Measurements from ENCODE around the gene CBX7.

CBX7 gene

DNA sequence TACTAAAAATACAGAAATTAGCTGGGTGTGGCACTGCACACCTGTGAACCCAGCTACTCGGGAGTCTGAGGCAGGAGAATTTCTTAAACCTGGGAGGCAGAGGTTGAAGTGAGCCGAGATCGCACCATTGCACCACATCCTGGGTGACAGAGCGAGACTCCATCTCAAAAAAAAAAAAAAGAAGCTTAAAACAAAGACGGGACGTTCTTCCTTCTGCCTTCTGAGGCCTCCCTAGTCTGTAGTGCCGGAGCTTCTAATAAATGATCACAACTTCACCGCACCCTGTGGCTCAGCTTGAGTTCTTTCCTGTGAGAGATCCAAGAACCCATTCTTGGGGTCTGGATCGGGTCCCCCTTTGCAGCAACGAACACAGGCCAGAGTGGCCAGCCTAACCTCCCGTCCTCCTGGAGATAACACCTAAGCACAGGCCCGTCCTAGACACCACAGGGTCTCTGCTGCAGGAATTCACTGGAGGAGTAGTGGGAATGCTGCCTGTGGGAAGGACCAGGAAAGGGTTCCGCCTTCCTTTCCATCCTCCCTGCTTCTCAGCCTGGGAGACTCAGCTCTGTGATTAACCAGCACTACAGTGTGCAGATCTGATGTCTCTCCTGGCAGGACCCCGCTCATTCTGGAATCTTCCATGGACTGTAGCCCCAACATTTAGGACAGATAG is 57.6 kb downstream of the CBX7 start:
- DNase-seq: no peak

DNA sequence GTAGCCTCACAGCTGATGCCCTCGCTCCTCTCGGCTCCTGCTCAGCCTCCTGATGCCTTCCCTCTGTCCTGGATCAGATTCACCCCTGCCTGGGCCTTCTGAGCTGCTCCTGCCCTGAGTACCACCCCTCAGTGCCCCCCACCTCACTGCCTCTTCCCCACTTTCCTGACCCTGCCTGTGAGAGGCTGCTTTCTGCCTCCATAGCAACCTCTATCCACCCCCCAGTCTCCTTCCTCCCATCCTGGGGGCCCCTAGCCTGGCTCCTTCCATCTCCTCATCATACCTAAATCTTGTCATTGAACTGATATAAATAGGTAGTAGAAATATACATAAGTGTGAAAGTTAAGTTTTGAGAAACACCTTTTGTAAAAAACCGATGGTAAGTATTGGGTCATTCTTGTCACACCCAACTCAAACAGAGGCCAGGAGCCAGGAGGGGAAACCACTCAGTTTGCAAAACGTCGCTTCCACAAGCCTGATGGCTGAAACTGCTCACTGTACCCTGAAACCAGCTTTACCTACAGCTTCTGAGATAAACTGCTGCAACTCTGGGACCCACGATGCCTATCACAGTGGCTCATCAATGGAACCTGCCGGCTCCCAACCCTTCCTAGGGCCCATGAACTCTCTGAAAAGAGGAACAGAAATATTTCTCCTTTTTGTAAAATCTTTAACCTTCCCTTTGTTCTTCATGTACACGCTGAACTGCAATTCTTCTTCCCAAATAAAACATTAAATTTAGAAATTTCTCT is 60.2 kb downstream of the CBX7 start:
- DNase-seq: no peak

DNA sequence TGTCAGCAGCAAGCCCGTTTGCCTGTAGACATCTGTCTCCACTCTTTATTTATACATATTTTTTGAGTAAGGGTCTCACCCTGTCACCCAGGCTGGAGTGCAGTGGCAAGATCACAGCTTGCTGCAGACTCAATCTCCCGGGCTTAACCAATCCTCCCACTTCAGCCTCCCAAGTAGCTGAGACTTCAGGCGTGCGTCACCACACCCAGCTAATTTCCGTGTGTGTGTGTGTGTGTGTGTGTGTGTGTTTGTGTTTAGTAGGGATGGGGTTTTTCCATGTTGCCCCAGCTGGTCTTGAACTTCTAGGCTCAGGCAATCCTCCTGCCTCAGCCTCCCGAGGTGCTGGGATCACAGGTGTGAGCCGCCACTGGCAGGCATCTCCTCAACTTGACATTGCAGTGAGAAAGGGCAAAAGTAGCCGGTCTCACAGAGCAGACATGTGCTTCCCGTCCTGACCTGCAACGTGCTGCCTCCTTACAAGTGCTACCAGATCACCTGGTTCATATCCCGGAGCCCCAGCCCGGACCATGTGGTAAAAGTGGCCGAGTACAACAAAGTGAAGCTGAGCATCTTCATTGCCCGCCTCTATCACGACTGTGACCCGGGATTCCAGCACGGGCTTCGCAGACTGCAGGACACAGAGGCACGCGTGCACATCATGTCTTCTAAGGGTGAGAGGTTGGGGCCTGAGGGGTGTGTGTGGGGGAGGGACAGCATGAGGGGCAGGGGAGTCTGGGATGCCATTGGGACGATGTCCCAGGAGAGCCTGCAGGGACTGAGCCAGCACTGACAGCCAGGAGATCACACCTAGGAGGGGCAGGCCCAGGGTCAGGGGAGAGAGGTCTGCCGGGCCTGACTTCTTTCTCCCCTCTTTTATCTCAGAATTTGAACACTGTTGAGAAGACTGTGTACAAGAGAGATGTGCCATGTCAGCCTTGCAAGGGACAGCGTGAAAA is 61.1 kb downstream of the CBX7 start:
- DNase-seq: no peak

DNA sequence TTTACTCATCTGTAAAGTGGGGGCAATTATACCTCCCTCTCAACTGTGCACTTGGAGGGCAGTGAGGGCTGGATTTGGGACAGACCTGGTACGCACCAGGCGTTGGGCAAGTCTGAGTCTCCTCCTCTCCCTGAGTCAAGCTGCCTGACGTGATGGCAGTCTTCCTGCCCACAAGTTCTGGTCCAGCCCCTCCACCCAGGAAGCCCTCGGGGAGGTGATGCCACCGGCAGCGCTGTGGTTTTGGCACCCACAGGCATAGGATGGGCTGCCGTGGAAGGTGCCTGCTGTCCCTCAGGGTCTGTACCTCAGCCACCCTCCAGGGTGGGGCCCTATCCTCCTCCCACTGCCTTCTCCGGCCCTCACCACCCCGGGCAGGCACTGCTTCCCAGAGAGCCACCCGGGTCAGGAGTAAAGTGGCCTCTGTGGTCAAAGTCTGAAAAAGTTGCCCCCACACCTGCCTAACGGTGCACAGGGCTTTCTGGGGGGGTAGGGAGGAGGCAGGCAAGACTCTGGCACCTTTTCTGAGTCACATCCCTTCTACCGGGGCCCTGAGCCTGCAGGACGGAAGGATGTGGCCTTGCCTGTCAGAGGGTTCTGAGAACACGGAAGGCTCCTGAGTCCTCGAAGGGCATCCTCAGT is 61.9 kb downstream of the CBX7 start:
- no peak for DNase-seq

DNA sequence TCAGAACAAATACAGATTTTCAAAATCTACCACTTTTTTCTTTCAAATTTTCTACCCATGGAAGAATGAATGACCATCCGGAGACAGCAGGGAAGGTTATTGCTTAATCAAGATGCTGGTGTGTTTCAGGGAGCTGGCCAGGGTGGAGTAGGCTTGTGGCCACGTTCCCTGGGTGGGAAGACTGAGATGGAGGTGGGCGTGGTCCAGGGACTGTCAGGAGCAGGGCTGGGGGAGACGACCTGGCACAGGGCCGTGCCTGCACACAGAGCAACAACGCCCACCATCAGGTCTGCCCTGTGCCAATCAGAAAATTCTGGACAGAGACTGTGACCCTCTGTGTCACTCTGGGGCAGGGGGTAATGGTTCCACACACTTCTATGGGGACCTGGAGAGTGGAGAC is 62.6 kb downstream of the CBX7 start:
- no peak for DNase-seq

DNA sequence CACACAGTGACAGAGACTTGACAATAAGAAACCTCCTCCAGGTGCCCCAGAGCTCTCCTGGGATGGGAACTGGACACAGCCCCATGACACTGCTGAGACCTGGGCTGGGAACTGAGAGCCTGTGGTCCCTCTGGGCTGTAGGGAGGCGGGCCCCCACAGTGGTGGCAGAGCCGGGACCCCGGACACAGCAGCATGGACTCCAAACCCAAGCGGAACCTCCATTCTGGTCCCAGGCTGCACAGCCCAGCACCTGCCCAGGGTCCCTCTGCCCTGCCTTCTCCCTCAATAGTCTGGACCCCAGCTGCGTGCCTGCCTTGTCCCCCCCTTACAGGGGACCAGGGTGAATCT is 63.8 kb downstream of the CBX7 start:
- no peak for DNase-seq

DNA sequence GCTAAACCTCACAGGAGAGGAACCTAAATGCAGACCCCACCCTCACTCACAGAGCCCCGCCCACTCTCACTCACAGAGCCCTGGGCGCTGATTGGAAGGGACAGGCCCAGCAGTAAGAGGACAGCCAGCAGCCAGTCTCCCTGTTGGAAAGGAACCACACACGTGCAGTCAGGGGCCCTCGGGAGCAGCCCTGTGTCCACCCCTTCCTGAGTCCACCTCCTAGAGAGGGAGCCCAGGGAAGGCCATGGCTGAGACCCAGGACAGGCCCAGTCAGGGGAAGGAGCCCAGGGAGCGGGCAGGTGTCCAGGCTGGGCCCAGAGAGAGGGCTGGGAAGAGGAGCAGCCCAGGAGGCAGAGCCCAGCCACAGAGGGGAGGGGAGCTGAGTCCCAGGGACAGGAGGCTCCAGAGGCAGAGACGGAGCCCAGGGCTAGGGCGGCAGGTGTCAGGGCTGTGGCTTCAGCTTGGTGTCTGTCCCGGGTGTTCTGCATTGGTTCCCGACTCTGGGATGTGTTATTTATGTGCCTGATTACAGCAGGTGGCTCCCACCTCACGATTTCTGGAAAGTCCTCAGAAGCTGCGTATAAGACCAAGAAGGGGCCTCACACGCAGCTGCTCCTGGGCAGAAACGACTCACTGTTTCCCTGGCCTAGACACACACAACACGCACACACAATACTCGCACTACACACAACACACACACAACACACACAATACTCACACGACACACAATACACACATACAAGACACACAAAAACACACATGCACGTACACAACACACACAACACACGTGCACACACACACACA is 64.4 kb downstream of the CBX7 start:
- DNase-seq: peak in 9 of 56 donors; percentile 4 to 49 (median 18)

DNA sequence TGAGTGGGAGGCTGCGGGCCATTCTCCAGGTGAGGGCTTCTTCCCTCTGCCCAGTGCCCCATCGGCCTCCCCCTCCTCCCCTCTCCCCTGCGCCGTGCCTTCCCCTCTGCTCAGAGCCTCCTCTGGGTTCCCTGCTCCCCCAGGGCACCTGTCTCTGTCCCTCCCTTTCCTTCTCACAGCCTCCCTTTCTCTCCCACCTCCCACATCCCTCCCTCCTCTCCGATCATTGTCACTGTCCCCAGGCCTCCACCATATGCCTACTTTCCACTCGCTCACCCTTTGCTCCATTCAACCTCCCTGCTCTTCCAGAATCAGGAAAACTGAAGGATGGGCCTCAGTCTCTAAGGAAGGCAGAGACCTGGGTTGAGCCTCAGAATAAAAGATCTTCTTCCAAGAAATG is 65.4 kb downstream of the CBX7 start:
- no peak for DNase-seq

DNA sequence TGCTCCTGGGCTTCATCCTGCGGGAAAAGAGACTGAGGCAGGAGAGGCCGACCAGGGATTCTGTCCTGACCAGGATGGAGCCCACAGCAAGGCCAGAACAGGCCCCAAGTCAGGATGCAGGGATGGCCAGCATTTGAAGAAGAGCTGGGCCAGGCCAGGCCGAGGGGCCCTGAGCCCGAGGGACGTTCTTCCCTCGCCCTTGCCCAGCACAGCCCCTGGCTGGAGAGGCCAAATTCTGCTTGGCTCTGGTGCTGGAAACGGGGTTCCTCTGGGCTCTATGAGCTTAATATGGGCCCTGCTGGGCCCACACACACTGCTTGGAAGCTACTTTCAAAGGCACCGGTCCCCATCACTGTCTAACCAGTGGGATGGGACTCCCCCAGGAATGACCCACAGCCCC is 67.8 kb downstream of the CBX7 start:
- no peak for DNase-seq

DNA sequence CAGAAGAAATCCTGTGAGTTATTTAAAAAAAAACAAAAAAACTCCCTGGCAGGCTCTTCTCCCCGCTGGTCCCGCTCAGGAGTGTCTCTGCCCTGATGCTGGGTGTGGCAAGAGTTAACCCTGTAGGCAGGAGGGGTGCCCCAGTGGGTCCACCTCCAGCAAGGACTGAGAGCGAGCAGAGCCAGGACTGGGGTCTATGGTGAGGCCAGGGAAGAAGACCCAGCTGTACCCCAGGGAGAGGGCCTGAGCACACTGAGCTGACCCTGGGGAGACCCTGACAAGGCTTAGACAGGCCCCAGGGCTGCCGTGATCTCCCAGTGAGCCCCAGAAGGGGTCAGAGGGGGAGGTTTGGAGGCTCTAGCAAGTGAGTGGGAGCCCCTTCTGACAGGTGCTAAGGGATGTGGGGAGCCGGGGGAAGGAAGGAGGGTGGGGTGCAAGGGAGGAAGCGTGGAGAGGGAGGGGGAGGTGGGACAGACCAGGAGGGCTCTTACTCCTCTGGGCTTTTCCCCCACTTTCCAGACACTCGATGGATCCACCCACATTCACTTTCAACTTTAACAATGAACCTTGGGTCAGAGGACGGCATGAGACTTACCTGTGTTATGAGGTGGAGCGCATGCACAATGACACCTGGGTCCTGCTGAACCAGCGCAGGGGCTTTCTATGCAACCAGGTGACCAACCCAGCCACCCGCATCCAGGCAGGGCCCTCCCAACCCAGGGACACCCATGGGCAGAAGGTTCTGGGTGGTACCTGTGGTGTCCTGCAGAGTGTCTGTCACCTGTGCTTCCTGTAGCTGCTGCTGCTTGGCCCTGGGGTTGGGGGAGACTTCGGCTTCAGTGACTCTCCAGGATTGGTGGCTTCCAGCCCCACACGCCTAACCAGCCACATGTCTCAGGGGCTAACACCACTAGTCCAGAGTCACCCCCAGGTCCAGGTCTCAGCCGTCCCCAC is 69.0 kb downstream of the CBX7 start:
- DNase-seq: no peak

DNA sequence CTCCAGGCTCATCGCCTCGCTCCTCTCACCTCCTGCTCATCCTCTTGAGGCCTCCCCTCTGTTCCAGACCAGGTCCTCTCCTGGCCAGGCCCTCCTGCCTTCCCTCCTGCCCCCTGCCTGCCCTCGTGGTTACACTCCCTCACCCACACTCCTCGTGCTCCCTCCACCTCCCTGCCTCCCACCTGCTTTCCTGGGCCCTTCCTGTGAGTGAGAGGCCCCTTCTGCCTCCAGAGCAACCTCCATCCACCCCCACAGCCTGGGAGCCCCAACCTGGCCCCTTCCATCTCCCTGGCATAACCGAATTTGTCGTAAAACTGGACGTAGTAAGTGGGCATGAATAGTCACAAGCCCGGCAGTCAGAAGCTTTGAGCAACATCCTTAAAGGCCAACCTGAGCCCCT is 70.9 kb downstream of the CBX7 start:
- no peak for DNase-seq

DNA sequence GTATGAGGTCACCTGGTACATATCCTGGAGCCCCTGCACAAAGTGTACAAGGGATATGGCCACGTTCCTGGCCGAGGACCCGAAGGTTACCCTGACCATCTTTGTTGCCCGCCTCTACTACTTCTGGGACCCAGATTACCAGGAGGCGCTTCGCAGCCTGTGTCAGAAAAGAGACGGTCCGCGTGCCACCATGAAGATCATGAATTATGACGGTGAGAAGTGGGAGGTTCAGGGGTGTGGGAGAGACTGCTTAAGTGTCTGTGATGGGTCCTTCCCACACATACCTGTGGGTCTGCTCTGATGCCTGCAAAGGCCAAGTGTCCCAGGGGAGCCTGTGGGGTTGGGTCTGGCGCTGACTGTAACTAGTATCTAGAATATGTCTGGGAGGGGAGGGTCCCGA is 71.5 kb downstream of the CBX7 start:
- DNase-seq: no peak
